Endothelial cell of umbilical vein (primary cell): ENCODE results near the gene APOL4. TPM values are rescaled to one million over a fixed set of nuclear protein-coding genes. Genes with fewer than 3 reads are reported as not detected.

Source experiments
- BruUV-seq: library from RNA; stranded (reverse); fragments of 400-500 nt; replicated peaks from 2 replicates; lab custom pipeline; 2021; lab: Mats Ljungman, UMichigan
- CTCF ChIA-PET: fragments of 300-600, 350-600 bp; sonication (Branson Sonifier 250); formaldehyde crosslinking; loops from one replicate; lab custom pipeline; 2021; ENCODE audit warnings: antibody characterized with exemption, inconsistent platforms; lab: Charles Lee
- POLR2A ChIA-PET: fragments of 300-600, 350-600 bp; sonication (Branson Sonifier 250); formaldehyde crosslinking; loops from one replicate; lab custom pipeline; 2021; ENCODE audit warnings: antibody characterized with exemption, inconsistent platforms; lab: Charles Lee
- DNase-seq: peaks from one replicate; pipeline ENCODE4 v3.0.0-alpha.2; 2011; ENCODE audit warnings: low read depth, low spot score
- FAIRE-seq: peaks from 2 replicates; lab custom pipeline; 2011; peaks lifted over from hg19 to GRCh38; lab: Jason Lieb, UNC
- H2AFZ ChIP-seq: 2 replicates; pipeline ENCODE4 v1.6.0; 2012; ENCODE audit warnings: low read depth, low read length, control low read depth, inconsistent platforms
- H3K27ac ChIP-seq: 2 replicates; pipeline ENCODE4 v1.5.1; 2011; ENCODE audit warnings: low read depth, mild to moderate bottlenecking, control low read depth, low read length, moderate library complexity; ENCODE audit not compliant: insufficient read depth
- H3K27me3 ChIP-seq, 2 experiments: 2 replicates each; pipeline versions ENCODE4 v1.6.0 to v1.6.1; 2011; ENCODE audit warnings: low read length in 2 of 2, mixed read lengths in 1 of 2; ENCODE audit not compliant: control insufficient read depth in 2 of 2, insufficient read depth in 2 of 2
- H3K36me3 ChIP-seq, 2 experiments: 2 replicates in 1 of 2; 3 replicates in 1 of 2; pipeline ENCODE4 v1.5.1; 2011; ENCODE audit warnings: low read length in 2 of 2, mild to moderate bottlenecking in 1 of 2, moderate library complexity in 1 of 2; ENCODE audit not compliant: control insufficient read depth in 2 of 2, insufficient read depth in 2 of 2; ENCODE audit errors: extremely low read depth in 1 of 2
- H3K4me1 ChIP-seq: 3 replicates; pipeline ENCODE4 v1.5.1; 2011; ENCODE audit warnings: mild to moderate bottlenecking, low read length; ENCODE audit not compliant: control insufficient read depth, insufficient read depth; ENCODE audit errors: extremely low read depth
- H3K4me2 ChIP-seq: 2 replicates; pipeline ENCODE4 v1.6.1; 2011; ENCODE audit warnings: low read length, control low read depth, mixed read lengths; ENCODE audit not compliant: insufficient read depth
- H3K4me3 ChIP-seq, 3 experiments: fragments of 200-600 bp in 1 of 3; sonication (generic), shearing (Covaris generic) in 1 of 3; replicated peaks in 1 of 3; 2 replicates each; pipeline ENCODE4 v1.5.1; 2011 to 2016; ENCODE audit warnings: control low read depth in 3 of 3, low read length in 3 of 3, mild to moderate bottlenecking in 2 of 3, inconsistent platforms in 1 of 3, low read depth in 1 of 3, moderate library complexity in 1 of 3; ENCODE audit not compliant: insufficient read depth in 1 of 3
- H3K79me2 ChIP-seq: 2 replicates; pipeline ENCODE4 v1.6.0; 2012; ENCODE audit warnings: low read length, inconsistent platforms; ENCODE audit not compliant: control insufficient read depth, insufficient read depth
- H3K9ac ChIP-seq: replicated peaks from 2 replicates; pipeline ENCODE3; 2011; ENCODE audit warnings: low read length, control low read depth; ENCODE audit not compliant: insufficient read depth; ENCODE audit errors: extremely low read depth
- H3K9me1 ChIP-seq: replicated peaks from 3 replicates; pipeline ENCODE4 v1.6.0; 2011; ENCODE audit warnings: mild to moderate bottlenecking, low read length; ENCODE audit not compliant: control insufficient read depth, insufficient read depth; ENCODE audit errors: extremely low read depth
- H3K9me3 ChIP-seq: replicated peaks from 2 replicates; pipeline ENCODE4 v1.5.1; 2012; ENCODE audit warnings: low read length, inconsistent platforms; ENCODE audit not compliant: control insufficient read depth, insufficient read depth
- H4K20me1 ChIP-seq: replicated peaks from 2 replicates; pipeline ENCODE3; 2011; ENCODE audit warnings: mild to moderate bottlenecking, low read length; ENCODE audit not compliant: control insufficient read depth, insufficient read depth; ENCODE audit errors: extremely low read depth
- EZH2 ChIP-seq: IDR thresholded peaks from 2 replicates; pipeline ENCODE4 v1.6.1; 2012; ENCODE audit warnings: borderline replicate concordance, low read depth, mild to moderate bottlenecking, moderate library complexity, low read length, inconsistent platforms; ENCODE audit not compliant: severe bottlenecking
- FOS ChIP-seq: IDR thresholded peaks from 2 replicates; pipeline ENCODE4 v1.6.1; 2011; ENCODE audit warnings: mild to moderate bottlenecking, low read length, moderate library complexity, borderline replicate concordance; ENCODE audit not compliant: insufficient read depth
- GATA2 ChIP-seq: IDR thresholded peaks from 2 replicates; pipeline ENCODE4 v1.7.0; 2011; ENCODE audit warnings: low read depth, mild to moderate bottlenecking, moderate library complexity, mixed read lengths, low read length; ENCODE audit not compliant: insufficient read length, insufficient read depth
- JUN ChIP-seq: IDR thresholded peaks from 2 replicates; pipeline ENCODE4 v1.6.1; 2011; ENCODE audit warnings: borderline replicate concordance, low read depth; ENCODE audit not compliant: insufficient read length, insufficient read depth
- MYC ChIP-seq: IDR thresholded peaks from one replicate; pipeline ENCODE4 v1.6.1; 2011; ENCODE audit warnings: mild to moderate bottlenecking, low read depth, low read length
- POLR2A ChIP-seq: IDR thresholded peaks from 2 replicates; pipeline ENCODE4 v1.6.1; 2012; ENCODE audit warnings: low read depth, mild to moderate bottlenecking, control low read depth, low read length
- POLR2AphosphoS5 ChIP-seq: IDR thresholded peaks from 2 replicates; pipeline ENCODE4 v1.6.1; 2012; ENCODE audit warnings: low read depth, mild to moderate bottlenecking, control low read depth, low read length, moderate library complexity; ENCODE audit not compliant: insufficient read depth
- dilution Hi-C: fragments of 300-500 bp; cut with MboI; formaldehyde crosslinking; loops from one replicate; pipeline ENCODE4 v1.15.0; 2019; ENCODE audit warnings: low sequenced_read_pairs; ENCODE audit not compliant: extremely low pct_ligation_motif_present
- intact Hi-C: fragments of 100-400 bp; cut with micrococcal nuclease; formaldehyde crosslinking; loops from one replicate; pipeline ENCODE4 v1.10.0; 2022
- polyA plus RNA-seq, 4 experiments: library from polyadenylated mRNA; depleted of rRNA in 3 of 4; stranded (reverse) in 3 of 4; unstranded in 1 of 4; fragments of >200 nt; gene quantifications; 2 replicates each; pipeline versions ENCODE4 v1.2.1 to v1.2.3, GENCODE V29; 2011 to 2012; ENCODE audit warnings: missing spikeins in 1 of 4
- total RNA-seq: library from RNA; stranded (reverse); gene quantifications from 2 replicates; pipeline ENCODE4 v1.2.3, GENCODE V29; 2021
- TF ChIP-seq, protein P1 (sequence below), 2 donors: IDR thresholded peaks; 1 replicate in 1 of 2; 2 replicates in 1 of 2; pipeline ENCODE4 v1.5.1; 2011; ENCODE audit warnings: low read length in 2 of 2, mild to moderate bottlenecking in 2 of 2, moderate library complexity in 2 of 2, control low read depth in 1 of 2, inconsistent platforms in 1 of 2, low read depth in 1 of 2; ENCODE audit not compliant: insufficient read depth in 1 of 2; ENCODE audit errors: extremely low read depth in 1 of 2
- TF ChIP-seq, protein P2 (sequence below): IDR thresholded peaks from 2 replicates; pipeline ENCODE4 v1.6.1; 2011; ENCODE audit not compliant: insufficient read depth, insufficient read length

The APOL4 gene
- total and polyA plus RNA-seq, 2 donors (not counting 3 experiments of a cell fraction or from before 2014, with no cell fraction given) = 0.33 to 0.97 TPM

DNA sequence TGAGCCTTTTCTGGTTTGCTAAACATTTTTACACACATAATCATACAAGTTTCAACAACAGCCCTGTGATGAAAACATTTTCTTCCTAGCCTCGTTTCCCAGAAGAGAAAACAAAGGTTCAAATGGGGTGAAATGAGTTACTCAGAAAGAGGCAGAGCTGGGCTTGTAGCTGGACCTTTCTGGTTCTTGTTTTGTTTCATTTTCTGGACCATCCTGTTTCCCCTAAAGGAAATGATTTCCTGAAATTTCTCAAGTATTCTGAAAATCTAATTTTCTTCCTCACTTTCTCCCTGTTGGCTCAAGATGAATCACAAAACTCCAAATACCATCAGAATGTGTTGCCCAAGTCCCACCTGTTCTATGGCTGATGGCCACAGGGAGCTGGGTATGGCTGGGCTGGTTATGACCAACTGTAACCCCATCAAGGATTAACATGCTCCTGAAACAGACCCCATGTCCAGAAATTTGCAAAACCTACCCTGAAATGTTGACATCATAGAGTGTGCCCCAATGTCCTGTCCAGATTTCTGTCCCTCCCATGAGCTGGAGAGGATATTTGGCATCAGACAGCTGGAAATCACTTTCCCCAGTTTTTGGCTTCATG lies 6.7 kb upstream of the APOL4 start:
- Histone ChIP-seq H3K27ac (no peak overlapping the region), H4K20me1 (no peaks in the 10 kb centered on the region), H3K9me1 (no peaks in the 10 kb centered on the region), H2AFZ (no peak overlapping the region), H3K4me2 (no peak overlapping the region), H3K9ac (no peak overlapping the region), H3K4me3 (no peak overlapping the region), H3K9me3 (no peaks in the 10 kb centered on the region), H3K79me2 (no peaks in the 10 kb centered on the region), H3K27me3 (peaks cover 11 to 24% of the 10 kb centered on the region in 2 experiments), H3K4me1 (no peaks in the 10 kb centered on the region), H3K36me3 (no peaks in the 10 kb centered on the region)
- BruUV-seq = no TSS peak
- DNase-seq (no peak), FAIRE-seq (no peak)
- no peak for TF ChIP-seq MYC
- no peak for TF ChIP-seq FOS
- TF ChIP-seq JUN = no peak
- TF ChIP-seq POLR2AphosphoS5 = no peak
- TF ChIP-seq, protein P1, sequence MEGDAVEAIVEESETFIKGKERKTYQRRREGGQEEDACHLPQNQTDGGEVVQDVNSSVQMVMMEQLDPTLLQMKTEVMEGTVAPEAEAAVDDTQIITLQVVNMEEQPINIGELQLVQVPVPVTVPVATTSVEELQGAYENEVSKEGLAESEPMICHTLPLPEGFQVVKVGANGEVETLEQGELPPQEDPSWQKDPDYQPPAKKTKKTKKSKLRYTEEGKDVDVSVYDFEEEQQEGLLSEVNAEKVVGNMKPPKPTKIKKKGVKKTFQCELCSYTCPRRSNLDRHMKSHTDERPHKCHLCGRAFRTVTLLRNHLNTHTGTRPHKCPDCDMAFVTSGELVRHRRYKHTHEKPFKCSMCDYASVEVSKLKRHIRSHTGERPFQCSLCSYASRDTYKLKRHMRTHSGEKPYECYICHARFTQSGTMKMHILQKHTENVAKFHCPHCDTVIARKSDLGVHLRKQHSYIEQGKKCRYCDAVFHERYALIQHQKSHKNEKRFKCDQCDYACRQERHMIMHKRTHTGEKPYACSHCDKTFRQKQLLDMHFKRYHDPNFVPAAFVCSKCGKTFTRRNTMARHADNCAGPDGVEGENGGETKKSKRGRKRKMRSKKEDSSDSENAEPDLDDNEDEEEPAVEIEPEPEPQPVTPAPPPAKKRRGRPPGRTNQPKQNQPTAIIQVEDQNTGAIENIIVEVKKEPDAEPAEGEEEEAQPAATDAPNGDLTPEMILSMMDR (IDR thresholded peaks at IDR 0.05; ENCODE audit: extremely low read depth in 1 of 2, insufficient read depth in 1 of 2, low read depth in 1 of 2, low read length in 2 of 2) = no peak
- TF ChIP-seq, protein P2, sequence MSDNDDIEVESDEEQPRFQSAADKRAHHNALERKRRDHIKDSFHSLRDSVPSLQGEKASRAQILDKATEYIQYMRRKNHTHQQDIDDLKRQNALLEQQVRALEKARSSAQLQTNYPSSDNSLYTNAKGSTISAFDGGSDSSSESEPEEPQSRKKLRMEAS = no peak
- no peak for TF ChIP-seq EZH2
- TF ChIP-seq POLR2A = no peak
- TF ChIP-seq GATA2 = no peak
- ChIA-PET CTCF (interaction anchor here (1.4 to 1.6 kb wide), 2 partner anchors 70 to 278 kb away, joined by 5 to 6 read pairs; no protein-coding TSS in a partner anchor), POLR2A (no interaction called here)
- intact Hi-C loops = no loop called here
- dilution Hi-C loops = no loop called here
